AG09319 (cell line): Measurements from ENCODE around the gene PHOSPHO1.
"Not testable (repeated sequence)": the region's sequence is repeated elsewhere in the genome, so short reads cannot be mapped to it uniquely, and the experiment has no call there.

Experiments
- DNase-seq: peaks from one replicate; pipeline ENCODE4 v3.0.0-alpha.2; 2010; ENCODE audit warnings: low read depth; ENCODE audit errors: extremely low read depth
- CTCF ChIP-seq: IDR thresholded peaks from 2 replicates; pipeline ENCODE4 v1.5.1; 2011; ENCODE audit warnings: low read depth, mild to moderate bottlenecking, inconsistent platforms, low read length, moderate library complexity

PHOSPHO1 gene

GRCh38 chr17:49183801-49184200 lies 46.8 kb downstream of the PHOSPHO1 start:
- DNase-seq = no peak
- TF ChIP-seq CTCF = no peak

GRCh38 chr17:49183341-49183740 lies 47.2 kb downstream of the PHOSPHO1 start:
- TF ChIP-seq CTCF = no peak
- DNase-seq = no peak

- no peak for TF ChIP-seq CTCF
- no peak for DNase-seq
Observed at GRCh38 chr17:49180998-49181635, 49.5 kb downstream of the PHOSPHO1 start.

GRCh38 chr17:49180303-49180702 lies 50.3 kb downstream of the PHOSPHO1 start:
- DNase-seq = peak; percentile 31
- peak; percentile 82 for TF ChIP-seq CTCF

GRCh38 chr17:49175978-49176377 lies 54.6 kb downstream of the PHOSPHO1 start:
- not testable (repeated sequence) for DNase-seq
